HCT116 (cell line): ENCODE measurements around the gene KRTAP5-3. TPM values are rescaled to one million over a fixed set of nuclear protein-coding genes. Genes with fewer than 3 reads are reported as not detected.

Source experiments
- ATAC-seq: fragments of 200-7000 bp; cut with Tn5 transposase; 2 replicates; pipeline ENCODE4 v1.9.1; 2020; ENCODE audit warnings: mild to moderate bottlenecking, moderate library complexity
- BruUV-seq: library from RNA; stranded (reverse); fragments of 400-500 nt; replicated peaks from 2 replicates; lab custom pipeline; 2021; lab: Mats Ljungman, UMichigan
- CTCF ChIA-PET: fragments of 300-600 bp; sonication (Branson Sonifier 250); formaldehyde crosslinking; loops from one replicate; lab custom pipeline; 2021; ENCODE audit warnings: antibody characterized with exemption; lab: Charles Lee
- POLR2A ChIA-PET: fragments of 300-600, 350-600 bp; sonication (Branson Sonifier 250); formaldehyde crosslinking; loops from one replicate; lab custom pipeline; 2021; ENCODE audit warnings: antibody characterized with exemption; lab: Charles Lee
- RAD21 ChIA-PET, 2 experiments: fragments of 300-600 bp; sonication (Branson Sonifier 250); formaldehyde crosslinking; loops; one replicate each; lab custom pipeline; 2023; ENCODE audit warnings: low total read pairs in 2 of 2; ENCODE audit not compliant: uncharacterized antibody in 2 of 2, unreplicated experiment in 2 of 2, low non-redundant PET in 1 of 2; lab: Charles Lee
- DNase-seq: peaks from one replicate; pipeline ENCODE4 v3.0.0-alpha.2; 2010; ENCODE audit warnings: low read depth, low spot score
- H2AFZ ChIP-seq: fragments of 200-600 bp; shearing (Covaris generic), sonication (generic); 2 replicates; pipeline ENCODE4 v1.6.1; 2017; ENCODE audit warnings: low read depth, mixed run types, mixed read lengths, antibody characterized with exemption, low read length; ENCODE audit not compliant: poor library complexity, severe bottlenecking
- H3K27ac ChIP-seq: 2 replicates; pipeline ENCODE4 v1.5.1; 2012; ENCODE audit warnings: low read depth, low read length
- H3K27me3 ChIP-seq: fragments of 200-600 bp; sonication (generic); 2 replicates; pipeline ENCODE4 v1.6.1; 2016; ENCODE audit warnings: mixed run types, low read length, mixed read lengths; ENCODE audit not compliant: insufficient read depth
- H3K36me3 ChIP-seq, 2 experiments: fragments of 200-500 bp in 1 of 2; fragments of 200-600 bp in 1 of 2; sonication (Bioruptor generic) in 1 of 2; sonication (generic) in 1 of 2; 2 replicates each; pipeline versions ENCODE4 v1.5.1 to v1.6.1; 2014 to 2016; ENCODE audit warnings: low read length in 2 of 2, inconsistent platforms in 1 of 2, mixed read lengths in 1 of 2, mixed run types in 1 of 2; ENCODE audit not compliant: insufficient read depth in 2 of 2, control insufficient read depth in 1 of 2
- H3K4me1 ChIP-seq, 2 experiments: fragments of 200-600 bp in 1 of 2; sonication (generic) in 1 of 2; 2 replicates each; pipeline versions ENCODE4 v1.5.1 to v1.6.1; 2012 to 2017; ENCODE audit warnings: low read length in 2 of 2, inconsistent platforms in 1 of 2, mild to moderate bottlenecking in 1 of 2, mixed read lengths in 1 of 2, mixed run types in 1 of 2, moderate library complexity in 1 of 2; ENCODE audit not compliant: insufficient read depth in 2 of 2, control insufficient read depth in 1 of 2
- H3K4me2 ChIP-seq: fragments of 200-600 bp; sonication (generic); 2 replicates; pipeline ENCODE4 v1.6.1; 2017; ENCODE audit warnings: mixed run types, low read length, mixed read lengths
- H3K4me3 ChIP-seq, 2 experiments: fragments of 200-600 bp in 1 of 2; sonication (generic) in 1 of 2; replicated peaks in 1 of 2; 2 replicates each; pipeline ENCODE4 v1.5.1; 2011 to 2016; ENCODE audit warnings: low read length in 2 of 2, control low read depth in 1 of 2, low read depth in 1 of 2, mild to moderate bottlenecking in 1 of 2, mixed read lengths in 1 of 2, mixed run types in 1 of 2
- H3K79me2 ChIP-seq: fragments of 200-600 bp; sonication (generic); 2 replicates; pipeline ENCODE4 v1.6.1; 2017; ENCODE audit warnings: mild to moderate bottlenecking, mixed run types, low read length, moderate library complexity, mixed read lengths; ENCODE audit not compliant: insufficient read depth
- H3K9ac ChIP-seq: fragments of 200-600 bp; sonication (generic); 2 replicates; pipeline ENCODE4 v1.6.1; 2016; ENCODE audit warnings: low read length, mixed read lengths
- H3K9me2 ChIP-seq: fragments of 200-600 bp; sonication (generic), shearing (Covaris generic); 2 replicates; pipeline ENCODE4 v1.6.1; 2017; ENCODE audit warnings: mixed run types, mild to moderate bottlenecking, moderate library complexity; ENCODE audit not compliant: insufficient read depth
- H3K9me3 ChIP-seq, 2 experiments: fragments of 200-500 bp in 1 of 2; fragments of 200-600 bp in 1 of 2; sonication (Bioruptor generic) in 1 of 2; sonication (generic) in 1 of 2; 2 replicates each; pipeline ENCODE4 v1.6.1; 2014 to 2017; ENCODE audit warnings: low read length in 2 of 2, mixed read lengths in 2 of 2, inconsistent platforms in 1 of 2, low read depth in 1 of 2, mild to moderate bottlenecking in 1 of 2, mixed run types in 1 of 2, moderate library complexity in 1 of 2; ENCODE audit not compliant: control insufficient read depth in 1 of 2, insufficient read depth in 1 of 2
- H4K20me1 ChIP-seq: fragments of 200-600 bp; sonication (generic), shearing (Covaris generic); 2 replicates; pipeline ENCODE4 v1.6.1; 2017; ENCODE audit warnings: mixed run types, mild to moderate bottlenecking, moderate library complexity; ENCODE audit not compliant: insufficient read depth
- CBX3 ChIP-seq: IDR thresholded peaks from 2 replicates; pipeline ENCODE4 v1.6.1; 2012; ENCODE audit warnings: low read depth
- EGR1 ChIP-seq: IDR thresholded peaks from 2 replicates; pipeline ENCODE4 v1.6.1; 2012; ENCODE audit warnings: low read depth
- EZH2 ChIP-seq: fragments of 200-600 bp; sonication (generic); IDR thresholded peaks from 2 replicates; pipeline ENCODE4 v1.6.1; 2017; ENCODE audit warnings: antibody characterized with exemption, mixed run types
- EZH2phosphoT487 ChIP-seq: fragments of 200-600 bp; IDR thresholded peaks from 2 replicates; pipeline ENCODE4 v1.6.1; 2018; ENCODE audit warnings: antibody characterized with exemption, borderline replicate concordance
- SP1 ChIP-seq: IDR thresholded peaks from 2 replicates; pipeline ENCODE4 v1.6.1; 2012; ENCODE audit warnings: low read depth
- TCF7L2 ChIP-seq: IDR thresholded peaks from 2 replicates; pipeline ENCODE4 v1.7.0; 2011; ENCODE audit warnings: borderline replicate concordance, inconsistent platforms; ENCODE audit not compliant: insufficient read depth, insufficient read length; ENCODE audit errors: extremely low read depth
- YY1 ChIP-seq: IDR thresholded peaks from 2 replicates; pipeline ENCODE4 v1.6.1; 2011; ENCODE audit warnings: low read length, low read depth, moderate library complexity, mild to moderate bottlenecking; ENCODE audit not compliant: insufficient replicate concordance; ENCODE audit errors: extremely low read depth
- intact Hi-C: fragments of 100-400 bp; cut with micrococcal nuclease; formaldehyde crosslinking; loops from 2 replicates; pipeline ENCODE4 v1.10.0; 2022
- total RNA-seq: library from RNA; stranded (reverse); gene quantifications from one replicate; pipeline ENCODE4 v1.2.1, GENCODE V29; 2021; ENCODE audit not compliant: unreplicated experiment
- TF ChIP-seq, protein P1 (sequence below), 3 experiments: fragments of 200-600 bp in 1 of 3; sonication (generic) in 1 of 3; IDR thresholded peaks in 2 of 3; conservative IDR thresholded peaks in 1 of 3; 2 replicates each; pipeline ENCODE4 v1.5.1; 2012 to 2017; ENCODE audit warnings: low read depth in 2 of 3, low read length in 2 of 3, antibody characterized with exemption in 1 of 3, borderline replicate concordance in 1 of 3, control low read depth in 1 of 3, mild to moderate bottlenecking in 1 of 3, mixed read lengths in 1 of 3, mixed run types in 1 of 3, moderate library complexity in 1 of 3; ENCODE audit not compliant: insufficient read depth in 1 of 3

The KRTAP5-3 gene
- total RNA-seq, 1 experiment from 2014 or later, result not detected

DNA sequence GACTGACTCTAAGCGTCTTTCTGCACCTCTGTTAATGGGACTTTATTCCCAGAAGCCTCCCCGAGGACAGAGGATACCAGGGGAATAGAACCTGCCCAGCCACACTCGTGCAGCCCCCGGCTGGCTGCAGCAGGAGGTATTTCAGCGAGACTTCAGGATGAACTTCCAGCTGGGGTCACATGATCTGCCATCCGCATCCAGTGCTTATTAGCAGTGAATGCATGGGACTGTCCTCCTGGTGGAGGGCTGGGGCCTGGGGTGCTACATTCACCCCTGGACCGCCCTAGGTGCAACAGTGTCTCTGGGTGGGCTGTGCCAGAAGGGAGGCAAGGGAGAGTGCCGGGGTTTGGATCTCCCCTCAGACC is 37.8 kb downstream of the KRTAP5-3 start:
- H4K20me1 ChIP-seq, result no peaks in the 10 kb centered on the region
- peak overlapping the region; percentile 65 to 70; a peak in 2 of 4 replicates for H3K4me3 ChIP-seq
- TSS peak; percentile 61 for BruUV-seq
- ChIA-PET CTCF (no interaction called here), RAD21 (no interaction called here), POLR2A (no interaction called here)
- ATAC-seq (no peak), DNase-seq (no peak)
- no peak overlapping the region for H2AFZ ChIP-seq
- peaks cover 3% of the 10 kb centered on the region; the same call in 1 of the 2 replicates for H3K79me2 ChIP-seq
- H3K4me1 ChIP-seq, result peaks cover 16 to 29% of the 10 kb centered on the region in 2 experiments; a peak in 3 of 4 replicates
- TF ChIP-seq, protein P1, sequence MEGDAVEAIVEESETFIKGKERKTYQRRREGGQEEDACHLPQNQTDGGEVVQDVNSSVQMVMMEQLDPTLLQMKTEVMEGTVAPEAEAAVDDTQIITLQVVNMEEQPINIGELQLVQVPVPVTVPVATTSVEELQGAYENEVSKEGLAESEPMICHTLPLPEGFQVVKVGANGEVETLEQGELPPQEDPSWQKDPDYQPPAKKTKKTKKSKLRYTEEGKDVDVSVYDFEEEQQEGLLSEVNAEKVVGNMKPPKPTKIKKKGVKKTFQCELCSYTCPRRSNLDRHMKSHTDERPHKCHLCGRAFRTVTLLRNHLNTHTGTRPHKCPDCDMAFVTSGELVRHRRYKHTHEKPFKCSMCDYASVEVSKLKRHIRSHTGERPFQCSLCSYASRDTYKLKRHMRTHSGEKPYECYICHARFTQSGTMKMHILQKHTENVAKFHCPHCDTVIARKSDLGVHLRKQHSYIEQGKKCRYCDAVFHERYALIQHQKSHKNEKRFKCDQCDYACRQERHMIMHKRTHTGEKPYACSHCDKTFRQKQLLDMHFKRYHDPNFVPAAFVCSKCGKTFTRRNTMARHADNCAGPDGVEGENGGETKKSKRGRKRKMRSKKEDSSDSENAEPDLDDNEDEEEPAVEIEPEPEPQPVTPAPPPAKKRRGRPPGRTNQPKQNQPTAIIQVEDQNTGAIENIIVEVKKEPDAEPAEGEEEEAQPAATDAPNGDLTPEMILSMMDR (IDR thresholded peaks at IDR 0.05 in 2 of 3, conservative IDR thresholded peaks at IDR 0.05 in 1 of 3; ENCODE audit: borderline replicate concordance in 1 of 3, insufficient read depth in 1 of 3, low read depth in 2 of 3, low read length in 2 of 3), result no peak
- no peak for TF ChIP-seq EGR1
- no peak for TF ChIP-seq CBX3
- no peak for TF ChIP-seq SP1
- TF ChIP-seq EZH2, result no peak
- TF ChIP-seq YY1, result no peak
- no peak for TF ChIP-seq TCF7L2
- TF ChIP-seq EZH2phosphoT487, result no peak
- intact Hi-C loops, result no loop called here
- H3K27me3 ChIP-seq, result no peaks in the 10 kb centered on the region
- H3K9ac ChIP-seq, result peak overlapping the region; percentile 77; the same call in 1 of the 2 replicates
- no peaks in the 10 kb centered on the region for H3K36me3 ChIP-seq
- H3K9me3 ChIP-seq, result no peaks in the 10 kb centered on the region
- H3K4me2 ChIP-seq, result peak overlapping the region; percentile 88
- no peak overlapping the region for H3K27ac ChIP-seq
- H3K9me2 ChIP-seq, result no peaks in the 10 kb centered on the region
